GM23338 (cell line): Measurements from ENCODE around the gene MANEAL. TPM values are rescaled to one million over a fixed set of nuclear protein-coding genes. Genes with fewer than 3 reads are reported as not detected.

ENCODE experiments used
- ATAC-seq: fragments of 200-7000 bp; cut with Tn5 transposase; 3 replicates; pipeline ENCODE4 v1.9.1; 2020
- DNase-seq: peaks from one replicate; pipeline ENCODE4 v3.0.0-alpha.2; 2015; ENCODE audit warnings: low spot score
- H2AFZ ChIP-seq: fragments of 200-600 bp; sonication (generic); 2 replicates; pipeline ENCODE4 v1.8.0; 2016; ENCODE audit warnings: antibody characterized with exemption, mild to moderate bottlenecking, moderate library complexity
- H3F3A ChIP-seq: fragments of 200-600 bp; sonication (generic); replicated peaks from 2 replicates; pipeline ENCODE4 v1.8.0; 2017; ENCODE audit warnings: antibody characterized with exemption, mixed run types, low read depth
- H3K27ac ChIP-seq: fragments of 200-600 bp; sonication (generic); 2 replicates; pipeline ENCODE4 v1.6.1; 2016; ENCODE audit warnings: low read depth
- H3K27me3 ChIP-seq: fragments of 200-600 bp; sonication (generic); 2 replicates; pipeline ENCODE4 v1.8.0; 2016; ENCODE audit warnings: mild to moderate bottlenecking, mixed run types, moderate library complexity; ENCODE audit not compliant: insufficient read depth
- H3K36me3 ChIP-seq: fragments of 200-600 bp; sonication (generic); 2 replicates; pipeline ENCODE4 v1.8.0; 2016; ENCODE audit warnings: mild to moderate bottlenecking; ENCODE audit not compliant: insufficient read depth
- H3K4me1 ChIP-seq: fragments of 200-600 bp; sonication (generic); 2 replicates; pipeline ENCODE4 v1.8.0; 2016; ENCODE audit warnings: mild to moderate bottlenecking, moderate library complexity; ENCODE audit not compliant: insufficient read depth
- H3K4me2 ChIP-seq: fragments of 200-600 bp; sonication (generic); 2 replicates; pipeline ENCODE4 v1.7.1; 2017; ENCODE audit warnings: mixed run types
- H3K4me3 ChIP-seq: fragments of 200-600 bp; sonication (generic); 2 replicates; pipeline ENCODE4 v1.6.1; 2016; ENCODE audit warnings: mixed run types
- H3K79me2 ChIP-seq: fragments of 200-600 bp; sonication (generic); replicated peaks from 2 replicates; pipeline ENCODE4 v1.8.0; 2017; ENCODE audit warnings: mild to moderate bottlenecking; ENCODE audit not compliant: insufficient read depth
- H3K9me2 ChIP-seq: fragments of 200-600 bp; sonication (generic); 2 replicates; pipeline ENCODE4 v1.8.0; 2017; ENCODE audit not compliant: insufficient read depth
- H4K20me1 ChIP-seq: fragments of 200-600 bp; sonication (generic); replicated peaks from 2 replicates; pipeline ENCODE4 v1.8.0; 2017; ENCODE audit warnings: mild to moderate bottlenecking; ENCODE audit not compliant: insufficient read depth
- H3K27ac Mint-ChIP-seq: 2 replicates; pipeline ENCODE4 v1.8.0; 2020; ENCODE audit warnings: inconsistent platforms, mild to moderate bottlenecking, moderate library complexity, mixed read lengths
- H3K27me3 Mint-ChIP-seq: 3 replicates; pipeline ENCODE4 v1.8.0; 2022; ENCODE audit warnings: low read depth, mild to moderate bottlenecking, moderate library complexity, mixed read lengths, inconsistent platforms; ENCODE audit not compliant: insufficient read depth, poor library complexity
- H3K36me3 Mint-ChIP-seq: 3 replicates; pipeline ENCODE4 v1.8.0; 2021; ENCODE audit warnings: low read depth, mild to moderate bottlenecking, inconsistent platforms, moderate library complexity, mixed read lengths
- H3K4me1 Mint-ChIP-seq: 3 replicates; pipeline ENCODE4 v1.8.0; 2020; ENCODE audit warnings: mild to moderate bottlenecking, inconsistent platforms, mixed read lengths
- H3K4me3 Mint-ChIP-seq: 3 replicates; pipeline ENCODE4 v1.8.0; 2021; ENCODE audit warnings: moderate library complexity, mild to moderate bottlenecking, inconsistent platforms, mixed read lengths
- H3K9me3 Mint-ChIP-seq: 3 replicates; pipeline ENCODE4 v1.8.0; 2020; ENCODE audit warnings: moderate library complexity, mild to moderate bottlenecking, inconsistent platforms, mixed read lengths
- STAT1 ChIP-seq: IDR thresholded peaks from one replicate; pipeline ENCODE4 v1.6.1; 2016; ENCODE audit warnings: antibody characterized with exemption; ENCODE audit not compliant: unreplicated experiment
- ZNF462 ChIP-seq: fragments of 250-450 bp; sonication (Bioruptor Pico); IDR thresholded peaks from 2 replicates; pipeline ENCODE4 v1.5.0; 2020; ENCODE audit warnings: mild to moderate bottlenecking, moderate library complexity
- polyA plus RNA-seq: library from polyadenylated mRNA; unstranded; fragments of >200 nt; fragmentation: Nextera tagmentation; extraction: Ambion mirVana; gene quantifications from 2 replicates; pipeline ENCODE4 v1.2.1, GENCODE V29; 2016
- total RNA-seq: library from RNA; depleted of rRNA; stranded (reverse); fragments of >200 nt; shearing (Covaris generic); gene quantifications from 2 replicates; pipeline ENCODE4 v1.2.3, GENCODE V29; 2014

The MANEAL gene
- total and polyA plus RNA-seq, 2 experiments from 2014 or later = 2.3 to 8.1 TPM

GRCh38 chr1:37753473-37754321, 40.0 kb upstream of the MANEAL start (continued):
- TF ChIP-seq ZNF462 (CRISPR knock-in tag) = no peak

- Histone ChIP-seq H3K79me2 (no peaks in the 10 kb centered on the region), H3K4me2 (no peak overlapping the region), H2AFZ (no peak overlapping the region), H3K4me1 (no peaks in the 10 kb centered on the region), H3K4me3 (no peak overlapping the region), H3K36me3 (no peaks in the 10 kb centered on the region), H3K27ac (no peak overlapping the region), H4K20me1 (peaks cover 1% of the 10 kb centered on the region; the same call in 1 of the 2 replicates), H3K9me2 (no peaks in the 10 kb centered on the region), H3F3A (peaks cover 4% of the 10 kb centered on the region; the same call in 1 of the 2 replicates), H3K27me3 (peaks cover 96% of the 10 kb centered on the region)
- Mint-ChIP-seq H3K4me3 (no peak overlapping the region), H3K36me3 (no peaks in the 10 kb centered on the region), H3K27me3 (peaks cover 55% of the 10 kb centered on the region), H3K4me1 (peaks cover 4% of the 10 kb centered on the region; the same call in 2 of the 3 replicates), H3K9me3 (no peaks in the 10 kb centered on the region), H3K27ac (no peak overlapping the region)
- ATAC-seq = no peak
- TF ChIP-seq STAT1 = no peak
- no peak for DNase-seq
Observed at GRCh38 chr1:37755290-37755689, 38.4 kb upstream of the MANEAL start.
